ENCODE measurements around the gene ZNF480. TPM values are rescaled to one million over a fixed set of nuclear protein-coding genes. Genes with fewer than 3 reads are reported as not detected.

The ZNF480 gene
- total and polyA plus RNA-seq, 7 donors, result 4.6 to 10.5 (median 6.2) TPM

DNA sequence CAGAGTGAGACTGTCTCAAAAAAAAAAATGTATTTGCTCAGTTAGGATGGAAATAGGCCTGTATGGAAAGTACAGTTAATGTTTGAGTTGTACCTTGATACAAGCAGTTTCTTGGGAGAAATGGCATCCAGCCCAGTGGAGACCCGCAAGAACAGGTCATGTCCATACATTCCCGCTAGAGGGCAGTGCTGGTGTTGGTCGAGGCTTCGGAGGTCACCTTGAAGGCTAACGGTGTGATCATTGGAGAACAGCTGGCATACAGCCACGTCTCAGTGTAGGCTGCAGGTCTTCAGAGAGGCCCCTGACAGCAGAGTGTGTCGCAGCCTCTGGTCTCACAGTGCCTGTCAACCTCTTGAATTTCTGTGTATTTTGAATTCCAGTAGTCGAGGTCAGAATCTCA, 46.6 kb downstream of the ZNF480 start:
- TF ChIP-seq, protein P1, sequence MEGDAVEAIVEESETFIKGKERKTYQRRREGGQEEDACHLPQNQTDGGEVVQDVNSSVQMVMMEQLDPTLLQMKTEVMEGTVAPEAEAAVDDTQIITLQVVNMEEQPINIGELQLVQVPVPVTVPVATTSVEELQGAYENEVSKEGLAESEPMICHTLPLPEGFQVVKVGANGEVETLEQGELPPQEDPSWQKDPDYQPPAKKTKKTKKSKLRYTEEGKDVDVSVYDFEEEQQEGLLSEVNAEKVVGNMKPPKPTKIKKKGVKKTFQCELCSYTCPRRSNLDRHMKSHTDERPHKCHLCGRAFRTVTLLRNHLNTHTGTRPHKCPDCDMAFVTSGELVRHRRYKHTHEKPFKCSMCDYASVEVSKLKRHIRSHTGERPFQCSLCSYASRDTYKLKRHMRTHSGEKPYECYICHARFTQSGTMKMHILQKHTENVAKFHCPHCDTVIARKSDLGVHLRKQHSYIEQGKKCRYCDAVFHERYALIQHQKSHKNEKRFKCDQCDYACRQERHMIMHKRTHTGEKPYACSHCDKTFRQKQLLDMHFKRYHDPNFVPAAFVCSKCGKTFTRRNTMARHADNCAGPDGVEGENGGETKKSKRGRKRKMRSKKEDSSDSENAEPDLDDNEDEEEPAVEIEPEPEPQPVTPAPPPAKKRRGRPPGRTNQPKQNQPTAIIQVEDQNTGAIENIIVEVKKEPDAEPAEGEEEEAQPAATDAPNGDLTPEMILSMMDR (IDR thresholded peaks at IDR 0.05), result peak; percentile 36
- Histone ChIP-seq H3K4me3 (no peak overlapping the region), H3K36me3 (ENCODE audit: insufficient read depth in 1 of 2, low read depth in 1 of 2) (peaks cover 5 to 11% of the 10 kb centered on the region in 2 donors), H3K4me1 (no peaks in the 10 kb centered on the region), H3K27ac (no peak overlapping the region), H3K27me3 (ENCODE audit: insufficient read depth in 3 of 3, low read length in 2 of 3) (no peaks in the 10 kb centered on the region), H3K9me3 (peaks cover 12% of the 10 kb centered on the region)
- 17 to 18% (median 18%) methylated on average over 8 of the region's 8 CpGs for WGBS, 3 donors
- DNase-seq (peak in 1 of 2 donors; percentile 19), ATAC-seq (no peak)
- intact Hi-C loops (cut with DNase I), result no loop called here

DNA sequence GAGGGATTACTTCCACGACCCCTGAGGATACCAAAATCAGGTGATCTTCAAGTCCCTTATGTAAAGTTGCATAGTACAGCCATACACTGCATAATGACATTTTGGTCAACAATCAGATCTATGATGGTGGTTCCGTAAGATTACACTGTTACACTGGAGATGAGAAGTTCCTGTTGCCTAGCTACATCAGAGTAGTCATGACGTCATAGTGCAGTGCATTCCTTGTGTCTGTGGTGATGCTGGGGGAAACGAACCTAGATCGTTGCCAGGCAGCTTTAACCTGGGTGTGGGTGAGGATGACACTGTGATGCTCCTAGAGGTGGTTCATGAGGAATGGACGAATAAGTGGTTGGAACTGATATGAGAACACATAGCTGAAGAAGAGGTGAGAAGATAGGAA, 48.2 kb downstream of the ZNF480 start:
- TF ChIP-seq, protein P1 (IDR thresholded peaks at IDR 0.05), result no peak
- H3K4me3 ChIP-seq, result no peak overlapping the region
- peaks cover 10 to 18% of the 10 kb centered on the region in 2 donors for H3K36me3 ChIP-seq (ENCODE audit: insufficient read depth in 1 of 2, low read depth in 1 of 2)
- intact Hi-C loops (cut with DNase I), result no loop called here
- no peaks in the 10 kb centered on the region for H3K27me3 ChIP-seq (ENCODE audit: insufficient read depth in 3 of 3, low read length in 2 of 3)
- DNase-seq (no peak), ATAC-seq (no peak)
- peaks cover 6% of the 10 kb centered on the region for H3K9me3 ChIP-seq
- H3K4me1 ChIP-seq, result no peaks in the 10 kb centered on the region
- 84 to 86% (median 85%) methylated on average over 6 of the region's 6 CpGs for WGBS, 3 donors
- H3K27ac ChIP-seq, result no peak overlapping the region

DNA sequence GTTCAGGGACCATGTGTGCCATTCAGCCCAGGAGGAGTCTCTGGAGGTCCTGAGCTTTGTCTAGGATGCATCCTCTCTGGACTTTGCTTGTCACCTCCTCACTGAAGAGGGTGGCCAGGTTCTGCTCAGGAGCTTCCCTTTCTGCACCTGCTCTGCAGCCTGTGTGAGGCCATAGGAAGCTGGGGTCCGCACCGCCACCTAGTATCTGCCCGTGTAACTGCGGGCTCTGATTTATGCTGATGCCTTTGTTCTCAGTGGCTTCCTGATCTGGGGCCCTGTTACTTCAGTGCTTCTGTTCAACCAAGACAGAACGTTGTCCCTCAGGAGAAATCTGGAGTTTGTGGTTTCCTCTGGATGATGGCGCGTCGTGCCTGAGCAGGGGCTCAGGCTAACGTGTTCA, 54.5 kb downstream of the ZNF480 start:
- DNase-seq (no peak), ATAC-seq (no peak)
- intact Hi-C loops (cut with DNase I), result no loop called here
- Histone ChIP-seq H3K4me3 (no peak overlapping the region), H3K9me3 (peaks cover 10% of the 10 kb centered on the region), H3K36me3 (ENCODE audit: insufficient read depth in 1 of 2, low read depth in 1 of 2) (peaks cover 18 to 47% of the 10 kb centered on the region in 2 donors), H3K27ac (no peak overlapping the region), H3K4me1 (no peaks in the 10 kb centered on the region), H3K27me3 (ENCODE audit: insufficient read depth in 3 of 3, low read length in 2 of 3) (no peaks in the 10 kb centered on the region)
- 63 to 74% (median 68%) methylated on average over 9 of the region's 9 CpGs for WGBS, 3 donors
- TF ChIP-seq, protein P1 (IDR thresholded peaks at IDR 0.05), result no peak

DNA sequence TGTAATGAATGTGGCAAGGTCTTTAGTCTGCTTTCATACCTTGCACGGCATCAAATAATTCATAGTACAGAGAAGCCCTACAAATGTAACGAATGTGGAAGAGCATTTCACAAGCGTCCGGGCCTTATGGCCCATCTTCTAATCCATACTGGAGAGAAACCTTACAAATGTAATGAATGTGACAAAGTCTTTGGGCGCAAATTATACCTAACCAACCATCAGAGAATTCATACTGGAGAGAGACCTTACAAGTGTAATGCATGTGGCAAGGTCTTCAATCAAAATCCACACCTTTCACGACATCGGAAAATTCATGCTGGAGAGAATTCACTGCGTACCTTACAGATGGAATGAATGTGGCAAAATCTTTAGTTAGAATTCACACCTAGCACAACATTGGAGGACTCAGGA, 69.5 kb downstream of the ZNF480 start:
- Histone ChIP-seq H3K36me3 (ENCODE audit: insufficient read depth in 1 of 2, low read depth in 1 of 2) (peaks cover 5 to 11% of the 10 kb centered on the region in 2 donors), H3K27me3 (ENCODE audit: insufficient read depth in 3 of 3, low read length in 2 of 3) (no peaks in the 10 kb centered on the region), H3K9me3 (peaks cover 55% of the 10 kb centered on the region), H3K4me1 (peaks cover 3% of the 10 kb centered on the region), H3K4me3 (no peak overlapping the region), H3K27ac (no peak overlapping the region)
- intact Hi-C loops (cut with DNase I), result no loop called here
- DNase-seq (no peak), ATAC-seq (no peak)
- TF ChIP-seq, protein P1 (IDR thresholded peaks at IDR 0.05), result no peak
- WGBS, 3 donors, result 97 to 98% (median 98%) methylated on average over 8 of the region's 8 CpGs

Data from psoas muscle (tissue), 8 donors.